K562 (cell line): ENCODE data around the gene PSAP. TPM values are rescaled to one million over a fixed set of nuclear protein-coding genes. Genes with fewer than 3 reads are reported as not detected.

Experiments used
- C11orf30 ChIP-seq: fragments of 450-650 bp; IDR thresholded peaks from 2 replicates; pipeline ENCODE4 v1.6.1; 2016; ENCODE audit warnings: low read depth, mild to moderate bottlenecking
- CBX2 ChIP-seq: fragments of 200-600 bp; sonication (generic); IDR thresholded peaks from one replicate; pipeline ENCODE4 v1.6.1; 2012; ENCODE audit warnings: mild to moderate bottlenecking, low read length, inconsistent platforms; ENCODE audit not compliant: insufficient read depth, poor library complexity, severe bottlenecking
- ERF ChIP-seq: fragments of 450-650 bp; formaldehyde crosslinking; IDR thresholded peaks from 2 replicates; pipeline ENCODE4 v1.4.0; 2020; ENCODE audit warnings: mild to moderate bottlenecking, mixed read lengths
- HIVEP1 ChIP-seq: fragments of 250-450 bp; sonication (Bioruptor Pico); IDR thresholded peaks from 2 replicates; pipeline ENCODE4 v1.4.0; 2020; ENCODE audit warnings: mild to moderate bottlenecking
- MAFK ChIP-seq: IDR thresholded peaks from 2 replicates; pipeline ENCODE4 v1.6.1; 2011; ENCODE audit warnings: low read length, improper control_type of control experiment
- MXI1 ChIP-seq: IDR thresholded peaks from 2 replicates; pipeline ENCODE4 v1.6.1; 2011; ENCODE audit warnings: low read depth, mild to moderate bottlenecking, improper control_type of control experiment, low read length
- MYC ChIP-seq, 2 experiments: fragments of 250-450 bp in 1 of 2; sonication (Bioruptor Pico) in 1 of 2; IDR thresholded peaks; 2 replicates each; pipeline versions ENCODE4 v1.5.1 to v1.6.1; 2012 to 2021; ENCODE audit warnings: low read depth in 2 of 2, borderline replicate concordance in 1 of 2, improper control_type of control experiment in 1 of 2, low read length in 1 of 2, mild to moderate bottlenecking in 1 of 2, moderate library complexity in 1 of 2
- NR3C1 ChIP-seq: sonication (generic); formaldehyde crosslinking; IDR thresholded peaks from 2 replicates; pipeline ENCODE4 v1.8.1; 2022; ENCODE audit warnings: missing genetic modification reagents
- PHF8 ChIP-seq: fragments of 200-600 bp; sonication (generic); IDR thresholded peaks from 2 replicates; pipeline ENCODE4 v1.6.1; 2012; ENCODE audit warnings: mixed run types, mild to moderate bottlenecking, inconsistent platforms, low read length, moderate library complexity, borderline replicate concordance
- PTRF ChIP-seq: fragments of 450-650 bp; IDR thresholded peaks from 2 replicates; pipeline ENCODE4 v1.6.1; 2016; ENCODE audit warnings: mild to moderate bottlenecking, missing genetic modification characterization, missing compliant biosample characterization
- RB1 ChIP-seq: fragments of 450-650 bp; IDR thresholded peaks from 2 replicates; pipeline ENCODE4 v1.6.1; 2017; ENCODE audit warnings: low read depth, mild to moderate bottlenecking
- RBM25 ChIP-seq: fragments of 200-400 bp; formaldehyde crosslinking; IDR thresholded peaks from 2 replicates; pipeline ENCODE4 v1.6.1; 2018; ENCODE audit warnings: low read length, low read depth, moderate library complexity; ENCODE audit not compliant: severe bottlenecking
- SMAD3 ChIP-seq: fragments of 450-650 bp; formaldehyde crosslinking; conservative IDR thresholded peaks from 2 replicates; pipeline ENCODE4 v1.4.0; 2020; ENCODE audit warnings: mild to moderate bottlenecking
- SRSF1 ChIP-seq: fragments of 200-400 bp; formaldehyde crosslinking; IDR thresholded peaks from 2 replicates; pipeline ENCODE4 v1.6.1; 2017; ENCODE audit warnings: mild to moderate bottlenecking, low read depth, low read length, moderate library complexity
- TSC22D4 ChIP-seq: fragments of 450-650 bp; IDR thresholded peaks from 2 replicates; pipeline ENCODE4 v1.6.1; 2016; ENCODE audit warnings: missing genetic modification characterization, missing biosample characterization, control low read depth
- ZBTB7A ChIP-seq: IDR thresholded peaks from 2 replicates; pipeline ENCODE4 v1.6.1; 2011; ENCODE audit warnings: low read depth, mild to moderate bottlenecking, low read length, moderate library complexity, borderline replicate concordance; ENCODE audit not compliant: control insufficient read depth
- ZNF121 ChIP-seq: sonication (generic); formaldehyde crosslinking; conservative IDR thresholded peaks from 2 replicates; pipeline ENCODE4 v1.8.0; 2022; ENCODE audit warnings: missing genetic modification reagents
- ZNF184 ChIP-seq: sonication (generic); formaldehyde crosslinking; IDR thresholded peaks from 2 replicates; pipeline ENCODE4 v1.5.0; 2020; ENCODE audit warnings: missing genetic modification reagents
- ZNF830 ChIP-seq: fragments of 250-450 bp; sonication (Bioruptor Pico); IDR thresholded peaks from 2 replicates; pipeline ENCODE4 v1.5.0; 2021; ENCODE audit warnings: mild to moderate bottlenecking
- polyA plus RNA-seq, 8 experiments: library from polyadenylated mRNA; depleted of rRNA in 4 of 8; stranded (reverse) in 5 of 8; unstranded in 3 of 8; fragments of >200 nt; fragmentation: Nextera tagmentation in 2 of 8; fragmentation: Illumina TruSeq in 1 of 8; extraction: Ambion mirVana in 2 of 8; extraction: Trizol in 1 of 8; gene quantifications; 2 replicates each; pipeline versions ENCODE4 v1.2.1 to v1.2.3, GENCODE V29; 2011 to 2014; ENCODE audit warnings: inconsistent platforms in 1 of 8, missing spikeins in 1 of 8
- total RNA-seq, 7 experiments: library from RNA; depleted of rRNA in 6 of 7; stranded (reverse); fragments of >200 nt in 6 of 7; fragmentation: Illumina TruSeq in 2 of 7; extraction: Trizol in 2 of 7; gene quantifications; 2 replicates each; pipeline versions ENCODE4 v1.2.1 to v1.2.3, GENCODE V29; 2011 to 2021; ENCODE audit warnings: low replicate concordance in 1 of 7
- TF ChIP-seq, protein P1 (sequence below), 3 experiments: fragments of 200-800 bp in 1 of 3; sonication (Bioruptor generic) in 1 of 3; sonication (generic) in 1 of 3; formaldehyde crosslinking in 1 of 3; IDR thresholded peaks; 2 replicates each; pipeline versions ENCODE4 v1.6.1 to v1.8.0; 2016 to 2022; ENCODE audit warnings: mild to moderate bottlenecking in 2 of 3, missing compliant biosample characterization in 2 of 3, missing genetic modification characterization in 2 of 3, missing genetic modification reagents in 1 of 3
- TF ChIP-seq, protein P2 (sequence below): sonication (generic); formaldehyde crosslinking; IDR thresholded peaks from 2 replicates; pipeline ENCODE4 v1.8.0; 2022; ENCODE audit warnings: mild to moderate bottlenecking, missing genetic modification reagents
- TF ChIP-seq, protein P3 (sequence below): fragments of 450-650 bp; IDR thresholded peaks from one replicate; pipeline ENCODE4 v1.6.1; 2018; ENCODE audit warnings: mild to moderate bottlenecking, moderate library complexity; ENCODE audit not compliant: partially characterized antibody
- TF ChIP-seq, protein P4 (sequence below), 2 experiments: fragments of 450-650 bp in 1 of 2; sonication (generic) in 1 of 2; formaldehyde crosslinking in 1 of 2; IDR thresholded peaks in 1 of 2; conservative IDR thresholded peaks in 1 of 2; 2 replicates each; pipeline versions ENCODE4 v1.6.1 to v1.8.1; 2016 to 2023; ENCODE audit warnings: mild to moderate bottlenecking in 2 of 2, moderate library complexity in 2 of 2, inconsistent platforms in 1 of 2, missing genetic modification reagents in 1 of 2

PSAP gene
- total and polyA plus RNA-seq, 9 of the 15 experiments (the other 6 are each of a cell fraction or from before 2014, with no cell fraction given), result 245 to 700 (median 429) TPM

DNA sequence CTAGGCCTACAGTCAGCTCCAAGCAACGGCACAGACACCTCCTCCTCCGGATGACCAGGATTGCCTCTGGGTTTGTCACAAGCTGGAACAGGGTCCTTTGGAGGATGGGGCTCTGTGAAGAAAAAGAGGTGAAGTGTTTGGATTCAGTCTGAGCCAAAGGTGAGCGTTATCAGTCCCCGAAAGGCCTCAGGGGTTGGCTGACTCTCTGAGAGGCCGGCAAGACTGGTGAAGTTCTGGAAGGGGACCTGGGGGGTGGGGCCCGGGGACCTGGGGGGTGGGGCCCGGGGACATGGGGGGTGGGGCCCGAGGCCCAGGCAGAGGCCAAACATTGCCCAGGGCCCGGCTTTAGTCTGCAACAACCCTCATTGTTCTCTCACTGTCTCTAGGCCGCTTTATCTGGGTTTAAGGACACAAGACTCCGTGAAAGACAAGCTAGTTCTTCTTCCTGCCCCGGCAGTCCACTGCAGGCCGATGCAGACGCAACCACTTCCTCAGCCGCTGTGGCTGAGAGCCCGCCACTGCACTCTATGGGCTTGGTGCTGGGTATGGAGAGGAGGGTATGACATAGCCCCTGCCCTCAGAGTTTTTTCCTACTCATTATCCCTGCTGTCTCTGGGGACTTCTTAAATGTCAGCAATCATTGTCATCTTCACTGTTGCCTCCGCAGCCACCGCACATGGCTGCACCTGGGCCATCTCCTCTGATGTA lies 27.4 kb upstream of the PSAP start (continued):
- TF ChIP-seq, protein P1, sequence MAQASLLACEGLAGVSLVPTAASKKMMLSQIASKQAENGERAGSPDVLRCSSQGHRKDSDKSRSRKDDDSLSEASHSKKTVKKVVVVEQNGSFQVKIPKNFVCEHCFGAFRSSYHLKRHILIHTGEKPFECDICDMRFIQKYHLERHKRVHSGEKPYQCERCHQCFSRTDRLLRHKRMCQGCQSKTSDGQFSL (CRISPR knock-in tag; IDR thresholded peaks at IDR 0.05), result no peak
- TF ChIP-seq, protein P1 (tag; IDR thresholded peaks at IDR 0.05), result peak in 1 of 2 experiments; percentile 72; a peak in 2 of 4 replicates
- TF ChIP-seq ZNF121 (no peak), ZNF184 (no peak), PHF8 (peak; percentile 24; the same call in 1 of the 2 replicates), ERF (CRISPR knock-in tag) (0 out of 2 replicates have a peak, but pooled peaks have one; percentile 52), MYC (IDR thresholded peaks at IDR 0.05; ENCODE audit: low read depth, low read length) (0 out of 2 replicates have a peak, but pooled peaks have one; percentile 48), MYC (CRISPR knock-in tag; IDR thresholded peaks at IDR 0.05; ENCODE audit: borderline replicate concordance, low read depth) (no peak), RBM25 (peak; percentile 26), MXI1 (no peak), CBX2 (no peak), NR3C1 (CRISPR knock-in tag) (no peak), C11orf30 (no peak), HIVEP1 (CRISPR knock-in tag) (no peak), TSC22D4 (tag) (no peak), SMAD3 (CRISPR knock-in tag) (no peak), SRSF1 (no peak), MAFK (no peak), ZNF830 (CRISPR knock-in tag) (no peak), RB1 (no peak; the same call in 1 of the 2 replicates), ZBTB7A (no peak), PTRF (tag) (no peak)
- TF ChIP-seq, protein P2, sequence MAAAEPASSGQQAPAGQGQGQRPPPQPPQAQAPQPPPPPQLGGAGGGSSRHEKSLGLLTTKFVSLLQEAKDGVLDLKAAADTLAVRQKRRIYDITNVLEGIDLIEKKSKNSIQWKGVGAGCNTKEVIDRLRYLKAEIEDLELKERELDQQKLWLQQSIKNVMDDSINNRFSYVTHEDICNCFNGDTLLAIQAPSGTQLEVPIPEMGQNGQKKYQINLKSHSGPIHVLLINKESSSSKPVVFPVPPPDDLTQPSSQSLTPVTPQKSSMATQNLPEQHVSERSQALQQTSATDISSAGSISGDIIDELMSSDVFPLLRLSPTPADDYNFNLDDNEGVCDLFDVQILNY (CRISPR knock-in tag), result no peak
- TF ChIP-seq, protein P3, sequence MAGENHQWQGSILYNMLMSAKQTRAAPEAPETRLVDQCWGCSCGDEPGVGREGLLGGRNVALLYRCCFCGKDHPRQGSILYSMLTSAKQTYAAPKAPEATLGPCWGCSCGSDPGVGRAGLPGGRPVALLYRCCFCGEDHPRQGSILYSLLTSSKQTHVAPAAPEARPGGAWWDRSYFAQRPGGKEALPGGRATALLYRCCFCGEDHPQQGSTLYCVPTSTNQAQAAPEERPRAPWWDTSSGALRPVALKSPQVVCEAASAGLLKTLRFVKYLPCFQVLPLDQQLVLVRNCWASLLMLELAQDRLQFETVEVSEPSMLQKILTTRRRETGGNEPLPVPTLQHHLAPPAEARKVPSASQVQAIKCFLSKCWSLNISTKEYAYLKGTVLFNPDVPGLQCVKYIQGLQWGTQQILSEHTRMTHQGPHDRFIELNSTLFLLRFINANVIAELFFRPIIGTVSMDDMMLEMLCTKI, result no peak
- TF ChIP-seq, protein P4, sequence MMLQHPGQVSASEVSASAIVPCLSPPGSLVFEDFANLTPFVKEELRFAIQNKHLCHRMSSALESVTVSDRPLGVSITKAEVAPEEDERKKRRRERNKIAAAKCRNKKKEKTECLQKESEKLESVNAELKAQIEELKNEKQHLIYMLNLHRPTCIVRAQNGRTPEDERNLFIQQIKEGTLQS (IDR thresholded peaks at IDR 0.05), result no peak
- TF ChIP-seq, protein P4 (CRISPR knock-in tag; conservative IDR thresholded peaks at IDR 0.05), result no peak
